Sciatic nerve (tissue), 2 donors: Measurements from ENCODE around the gene NRIP1. TPM values are rescaled to one million over a fixed set of nuclear protein-coding genes. Genes with fewer than 3 reads are reported as not detected.

Experiments
- ATAC-seq: fragments of 200-7000 bp; cut with Tn5 transposase; one replicate; pipeline ENCODE4 v1.9.1; 2020; ENCODE audit warnings: mild to moderate bottlenecking, moderate library complexity
- DNase-seq: peaks from one replicate; pipeline ENCODE4 v3.0.0-alpha.2; 2020; ENCODE audit warnings: low spot score
- intact Hi-C: fragments of 100-400 bp; cut with DNase I; formaldehyde crosslinking; loops from one replicate; pipeline ENCODE4 v1.14.2; 2022
- total RNA-seq: library from RNA; stranded (reverse); fragmentation: NEBNext Ultra II Directional; extraction: Animal tissue kit (Norgen Biotek cat#: 25700); gene quantifications from one replicate; pipeline ENCODE4 v1.2.1, GENCODE V29; 2021
- donor health status: DM: no; HTN: no; CAD: no.
- donor health status: DM: no; HTN: no; CAD: no.

NRIP1 gene
- total RNA-seq, 1 donor from 2014 or later: 59.6 TPM

- intact Hi-C loops: no loop called here
- ATAC-seq: no peak
- no peak for DNase-seq
Observed at GRCh38 chr21:14993115-14993514, 71.7 kb downstream of the NRIP1 start.

- no peak for ATAC-seq
- intact Hi-C loops: no loop called here
- DNase-seq: no peak
Observed at GRCh38 chr21:14991957-14992356, 72.8 kb downstream of the NRIP1 start.

- no peak for DNase-seq
- no peak for ATAC-seq
- intact Hi-C loops: no loop called here
Observed at GRCh38 chr21:14989359-14989758, 75.4 kb downstream of the NRIP1 start.

GRCh38 chr21:14988760-14989159, 76.0 kb downstream of the NRIP1 start:
- intact Hi-C loops: no loop called here
- ATAC-seq (no peak), DNase-seq (no peak)

DNA sequence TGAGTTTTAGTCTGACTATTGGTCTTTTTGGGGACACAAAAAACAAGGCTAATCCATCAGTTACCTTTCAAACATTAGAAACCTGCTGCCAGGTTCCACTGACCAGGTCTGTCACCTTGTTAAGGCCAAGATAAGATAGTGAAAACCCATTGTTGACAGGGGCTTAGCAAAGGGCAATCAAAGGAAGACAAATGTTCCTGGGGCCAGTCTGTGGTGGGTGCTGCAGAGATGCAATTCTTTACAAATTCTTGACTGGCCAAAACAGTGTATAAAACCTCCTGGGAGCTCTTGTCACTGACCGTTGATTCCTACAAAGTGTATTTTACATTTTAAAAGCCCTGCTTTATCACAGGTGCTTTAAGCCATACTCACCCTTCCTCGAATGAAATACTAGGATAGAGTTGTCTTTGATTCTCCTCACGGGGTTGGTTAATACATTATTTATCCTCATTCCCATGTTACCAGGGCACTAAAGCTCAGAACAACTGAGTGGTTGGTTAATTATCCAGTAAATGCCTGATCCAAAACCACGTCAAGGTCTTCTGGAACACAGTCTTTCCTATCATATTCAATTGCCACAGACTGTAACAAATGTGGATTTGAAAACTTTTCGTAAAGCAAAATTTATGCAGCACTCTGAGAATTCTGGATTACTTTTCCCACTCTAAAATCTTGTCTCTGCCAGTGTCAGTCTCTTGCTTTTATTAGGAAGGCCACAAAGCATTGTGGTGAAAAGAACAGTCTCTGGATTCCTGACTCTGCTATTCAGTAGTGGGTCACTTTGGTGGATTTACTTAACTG, 77.2 kb downstream of the NRIP1 start:
- DNase-seq: no peak

DNA sequence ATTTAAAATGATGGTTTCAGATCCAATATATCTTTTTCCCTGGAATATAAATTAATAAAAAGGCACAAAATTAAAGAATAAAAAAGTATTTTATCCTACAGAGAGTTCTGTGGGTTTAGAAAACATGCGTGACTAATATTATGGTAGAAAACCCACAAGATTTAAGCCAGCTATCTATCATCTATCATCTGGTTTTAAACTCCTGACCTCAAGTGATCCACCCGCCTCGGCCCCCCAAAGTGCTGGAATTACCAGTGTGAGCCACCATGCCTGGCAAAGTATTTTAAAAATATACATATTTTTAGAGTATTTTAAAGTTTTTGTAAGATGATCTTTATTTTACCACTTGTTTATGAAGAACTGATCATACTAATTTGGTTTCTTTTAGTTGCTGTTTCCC, 79.5 kb downstream of the NRIP1 start:
- DNase-seq (no peak), ATAC-seq (no peak)
- intact Hi-C loops: no loop called here

More for the DNA sequence above, 77.2 kb downstream of the NRIP1 start:
- intact Hi-C loops: no loop called here
- no peak for ATAC-seq

GRCh38 chr21:14982336-14982735, 82.5 kb downstream of the NRIP1 start:
- DNase-seq (no peak), ATAC-seq (no peak)
- intact Hi-C loops: no loop called here

- no peak for DNase-seq
- ATAC-seq: no peak
- intact Hi-C loops: no loop called here
Observed at GRCh38 chr21:14981246-14981645, 83.6 kb downstream of the NRIP1 start.

GRCh38 chr21:14979264-14979663, 85.5 kb downstream of the NRIP1 start:
- ATAC-seq (no peak), DNase-seq (no peak)
- intact Hi-C loops: no loop called here

DNA sequence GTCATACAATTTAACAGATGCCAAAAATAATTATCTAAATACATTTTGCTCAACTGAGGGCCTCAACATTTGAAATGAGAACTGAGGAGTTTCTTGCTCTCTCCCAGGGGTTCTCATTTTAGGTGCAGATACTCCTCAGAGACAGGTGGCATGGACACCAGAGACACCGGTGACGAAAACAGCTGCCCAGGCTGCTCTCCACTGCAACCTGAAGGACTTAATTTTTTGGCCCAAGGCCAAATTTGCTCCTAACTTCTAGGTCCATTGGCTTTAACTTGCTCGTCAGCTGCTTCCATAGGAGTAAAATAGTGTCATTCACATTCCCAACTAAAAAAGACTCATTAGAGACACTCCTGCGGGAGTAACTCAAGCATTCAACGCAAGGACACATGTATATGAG, 87.0 kb downstream of the NRIP1 start:
- intact Hi-C loops: no loop called here
- DNase-seq: no peak

DNA sequence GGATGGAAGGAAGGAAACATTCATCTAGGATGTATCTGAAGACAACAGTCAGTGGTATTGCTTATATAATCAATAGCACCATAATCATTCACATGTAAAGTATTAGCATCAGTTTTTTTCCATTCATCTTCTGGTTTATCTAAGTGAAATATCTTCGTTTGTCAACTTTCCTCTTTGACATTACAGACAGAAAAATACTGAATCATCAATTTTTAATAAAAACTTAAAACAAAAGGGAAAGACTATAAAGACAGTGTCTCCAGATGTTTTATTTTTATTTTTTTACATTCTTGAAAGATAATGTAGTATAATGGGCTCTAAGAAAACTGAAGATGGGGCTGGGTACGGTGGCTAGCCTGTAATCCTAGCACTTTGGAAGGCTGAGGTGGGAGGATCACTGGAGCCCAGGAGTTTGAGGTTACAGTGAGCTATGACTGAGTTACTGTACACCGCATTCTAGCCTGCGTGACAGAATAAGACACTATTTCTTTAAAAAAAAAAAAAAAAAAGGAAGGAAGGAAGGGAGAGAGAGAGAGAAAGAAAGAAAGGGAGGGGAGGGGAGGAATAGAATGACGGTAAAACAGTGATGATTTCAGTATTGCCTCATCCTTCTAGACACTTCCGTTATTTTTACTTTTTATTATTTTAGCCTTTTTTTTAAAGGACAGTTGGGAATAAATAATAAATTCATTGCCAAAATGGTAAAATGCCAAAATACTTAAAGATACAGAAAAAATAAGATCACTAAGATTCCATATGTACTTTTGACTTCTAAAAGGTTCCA, 89.5 kb downstream of the NRIP1 start:
- intact Hi-C loops: no loop called here
- no peak for DNase-seq
- ATAC-seq: no peak

More for the DNA sequence above, 87.0 kb downstream of the NRIP1 start:
- ATAC-seq: no peak

DNA sequence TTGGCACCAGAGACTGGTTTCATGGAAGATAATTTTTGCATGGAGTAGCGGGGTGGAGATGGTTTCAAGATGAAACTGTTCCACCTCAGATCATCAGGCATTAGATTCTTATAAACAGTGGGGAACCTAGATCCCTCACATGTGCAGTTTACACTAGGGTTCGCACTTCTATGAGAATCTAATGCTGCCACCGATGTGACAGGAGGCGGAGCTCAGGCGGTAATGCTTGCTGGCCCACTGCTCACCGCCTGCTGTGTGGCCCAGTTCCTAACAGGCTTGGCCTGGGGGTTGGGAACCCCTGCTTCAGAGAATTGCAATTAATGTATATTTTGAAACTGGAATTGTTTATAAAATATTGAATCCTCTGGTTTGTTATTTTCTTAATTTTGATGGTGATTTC, 92.1 kb downstream of the NRIP1 start:
- intact Hi-C loops: no loop called here
- DNase-seq: no peak
- no peak for ATAC-seq

DNA sequence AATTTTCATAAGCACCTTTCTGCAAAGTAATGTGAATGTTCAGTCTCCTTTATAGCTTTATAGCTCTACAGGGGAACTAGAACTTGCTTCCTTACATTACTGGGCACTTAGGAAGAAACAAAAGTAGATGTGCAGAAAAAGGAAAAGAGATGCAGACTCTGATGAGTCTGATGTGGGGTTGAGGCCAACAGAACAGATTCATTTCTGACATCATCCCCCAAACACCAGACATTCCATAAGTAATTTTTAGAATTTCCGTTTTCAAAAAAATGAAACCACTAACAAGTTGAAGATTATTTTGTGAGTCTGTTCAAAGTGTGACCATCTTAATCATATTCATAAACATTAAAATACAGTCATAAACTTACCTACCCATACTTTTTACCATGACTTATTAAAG, 96.0 kb downstream of the NRIP1 start:
- ATAC-seq: no peak
- no peak for DNase-seq
- intact Hi-C loops: no loop called here

GRCh38 chr21:14968029-14968428, 96.8 kb downstream of the NRIP1 start:
- ATAC-seq (no peak), DNase-seq (no peak)
- intact Hi-C loops: no loop called here

DNA sequence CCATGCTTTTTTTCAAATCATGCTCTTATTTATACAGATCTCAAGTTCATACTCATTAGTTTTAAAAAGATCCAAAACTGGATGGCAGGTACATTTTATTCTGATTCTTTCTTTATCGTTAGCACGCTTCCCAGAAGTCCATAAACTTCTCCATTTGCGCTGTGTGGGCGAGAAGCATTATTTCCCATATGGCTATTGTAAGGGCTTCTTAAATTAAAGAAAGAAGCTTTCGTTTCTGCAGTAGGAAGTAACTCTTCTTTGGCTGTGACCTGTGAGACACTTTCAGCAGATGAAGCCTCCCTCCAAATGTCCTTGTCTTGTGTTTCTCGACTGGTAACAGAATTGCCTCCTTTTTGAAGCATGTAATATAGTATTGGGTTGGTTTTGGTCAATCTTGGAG, 100.2 kb downstream of the NRIP1 start:
- ATAC-seq: no peak
- no peak for DNase-seq
- intact Hi-C loops: no loop called here

- ATAC-seq (no peak), DNase-seq (no peak)
- intact Hi-C loops: no loop called here
Observed at GRCh38 chr21:14962217-14962616, 102.6 kb downstream of the NRIP1 start.

- intact Hi-C loops: no loop called here
- ATAC-seq: no peak
Observed at GRCh38 chr21:14961502-14961901, 103.3 kb downstream of the NRIP1 start.

GRCh38 chr21:14959343-14959742, 105.5 kb downstream of the NRIP1 start:
- no peak for ATAC-seq
- no peak for DNase-seq
- intact Hi-C loops: loop anchor here (5.0 kb wide), 1 partner anchor 567 kb away; no protein-coding TSS in a partner anchor

More at GRCh38 chr21:14961502-14961901, 103.3 kb downstream of the NRIP1 start:
- DNase-seq: no peak

DNA sequence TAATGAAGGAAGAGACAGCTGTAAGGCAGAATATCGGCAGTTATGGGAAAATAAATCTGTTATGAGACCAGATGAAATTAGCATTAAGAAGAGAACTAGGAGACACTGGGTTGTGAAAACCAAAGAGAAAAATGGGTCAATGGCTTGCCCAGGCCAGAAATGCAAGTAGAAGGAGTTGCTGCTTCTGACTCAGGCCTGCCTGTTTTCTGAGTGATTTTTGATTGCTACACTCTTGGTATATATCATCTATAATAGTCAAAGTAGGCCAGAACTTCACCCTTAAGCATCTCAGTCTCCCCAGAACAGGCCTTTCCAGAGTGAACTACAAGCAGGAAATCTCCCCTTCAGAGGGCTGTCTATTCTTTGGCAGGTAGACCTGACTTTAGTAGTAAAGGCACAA, 107.0 kb downstream of the NRIP1 start:
- ATAC-seq: no peak

DNA sequence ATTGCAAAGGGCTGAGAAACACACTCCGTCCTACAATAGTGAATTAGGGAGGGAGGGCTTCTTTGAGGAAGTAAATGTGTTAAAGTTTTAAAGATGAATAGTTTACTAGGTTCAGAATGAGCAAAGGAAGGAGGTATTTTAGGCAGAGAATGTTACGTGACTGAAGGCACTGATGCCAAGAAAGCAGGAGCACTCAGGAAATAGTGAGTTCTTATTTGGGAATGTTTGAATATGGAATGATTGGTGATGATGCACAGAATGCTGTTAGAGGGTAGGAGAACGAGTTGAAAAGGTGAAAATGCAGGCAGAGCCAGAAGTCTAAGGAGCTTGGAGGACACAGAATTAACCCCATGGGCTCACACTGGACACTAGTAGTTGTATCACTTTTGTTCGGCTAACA, 108.0 kb downstream of the NRIP1 start:
- intact Hi-C loops: loop anchor here (5.0 kb wide), 1 partner anchor 565 kb away; no protein-coding TSS in a partner anchor
- no peak for DNase-seq
- no peak for ATAC-seq

More for the DNA sequence above, 107.0 kb downstream of the NRIP1 start:
- intact Hi-C loops: loop anchor here (5.0 kb wide), 1 partner anchor 566 kb away; no protein-coding TSS in a partner anchor
- no peak for DNase-seq
